Measurements from ENCODE around the gene ALG13.

GRCh38 chrX:111634823-111635729 is 45.9 kb upstream of the ALG13 start:
- TF ChIP-seq CTCF (IDR thresholded peaks at IDR 0.05; ENCODE audit: low read depth, low read length) (no peak), EZH2phosphoT487 (IDR thresholded peaks at IDR 0.05; ENCODE audit: low read depth) (no peak)
